Measurements from ENCODE around the gene GALR2. TPM values are rescaled to one million over a fixed set of nuclear protein-coding genes. Genes with fewer than 3 reads are reported as not detected.
"Not testable (repeated sequence)": the region's sequence is repeated elsewhere in the genome, so short reads cannot be mapped to it uniquely, and the experiment has no call there.

Gene GALR2
- total and polyA plus RNA-seq, 5 donors = not detected

- no peak overlapping the region for H3K4me3 ChIP-seq (ENCODE audit: low read length)
- 79% methylated on average over 3 of the region's 3 CpGs for WGBS
- no peaks in the 10 kb centered on the region for H3K4me1 ChIP-seq (ENCODE audit: control insufficient read depth, insufficient read depth, low read length)
- DNase-seq (no peak), ATAC-seq (no peak)
- no peaks in the 10 kb centered on the region for H3K27me3 ChIP-seq (ENCODE audit: control insufficient read depth, insufficient read depth)
- H3K9me3 ChIP-seq (ENCODE audit: control insufficient read depth, low read length) = no peaks in the 10 kb centered on the region
- intact Hi-C loops (cut with DNase I) = no loop called here
- H3K27ac ChIP-seq (ENCODE audit: low read length) = no peak overlapping the region
These were observed 36.5 kb upstream of the GALR2 start for GRCh38 chr17:76038050-76038449.

- Histone ChIP-seq H3K27me3 (ENCODE audit: control insufficient read depth, insufficient read depth) (no peaks in the 10 kb centered on the region), H3K9me3 (ENCODE audit: control insufficient read depth, low read length) (no peaks in the 10 kb centered on the region), H3K4me3 (ENCODE audit: low read length) (no peak overlapping the region), H3K4me1 (ENCODE audit: control insufficient read depth, insufficient read depth, low read length) (no peaks in the 10 kb centered on the region), H3K27ac (ENCODE audit: low read length) (no peak overlapping the region)
- DNase-seq (no peak), ATAC-seq (no peak)
- intact Hi-C loops (cut with DNase I) = no loop called here
- 56% methylated on average over 6 of the region's 6 CpGs for WGBS
These were observed 35.5 kb upstream of the GALR2 start for GRCh38 chr17:76039121-76039520.

- intact Hi-C loops (cut with DNase I) = no loop called here
- WGBS = 75% methylated on average over 6 of the region's 6 CpGs
- H3K4me1 ChIP-seq (ENCODE audit: control insufficient read depth, insufficient read depth, low read length) = no peaks in the 10 kb centered on the region
- no peak for DNase-seq
- no peaks in the 10 kb centered on the region for H3K9me3 ChIP-seq (ENCODE audit: control insufficient read depth, low read length)
- no peak for ATAC-seq
- no peak overlapping the region for H3K27ac ChIP-seq (ENCODE audit: low read length)
- H3K4me3 ChIP-seq (ENCODE audit: low read length) = no peak overlapping the region
- no peaks in the 10 kb centered on the region for H3K27me3 ChIP-seq (ENCODE audit: control insufficient read depth, insufficient read depth)
These were observed 34.2 kb upstream of the GALR2 start for GRCh38 chr17:76040376-76040775.

GRCh38 chr17:76042868-76043267 is 31.7 kb upstream of the GALR2 start:
- H3K9me3 ChIP-seq (ENCODE audit: control insufficient read depth, low read length); H3K4me3 ChIP-seq (ENCODE audit: low read length); H3K27me3 ChIP-seq (ENCODE audit: control insufficient read depth, insufficient read depth); DNase-seq; intact Hi-C loops (cut with DNase I); ATAC-seq; H3K4me1 ChIP-seq (ENCODE audit: control insufficient read depth, insufficient read depth, low read length); H3K27ac ChIP-seq (ENCODE audit: low read length): not testable (repeated sequence)
- 99% methylated on average over 3 of the region's 3 CpGs for WGBS

- peak in 1 of 2 donors; percentile 22 for ATAC-seq
- H3K27ac ChIP-seq (ENCODE audit: low read length); H3K4me1 ChIP-seq (ENCODE audit: control insufficient read depth, insufficient read depth, low read length); H3K9me3 ChIP-seq (ENCODE audit: control insufficient read depth, low read length); H3K4me3 ChIP-seq (ENCODE audit: low read length); H3K27me3 ChIP-seq (ENCODE audit: control insufficient read depth, insufficient read depth); DNase-seq; intact Hi-C loops (cut with DNase I): not testable (repeated sequence)
- 76% methylated on average over 11 of the region's 11 CpGs for WGBS
These were observed 30.0 kb upstream of the GALR2 start for GRCh38 chr17:76044475-76045007.

GRCh38 chr17:76046064-76046463 is 28.5 kb upstream of the GALR2 start:
- intact Hi-C loops (cut with DNase I) = no loop called here
- ATAC-seq (no peak), DNase-seq (no peak)
- H3K4me3 ChIP-seq (ENCODE audit: low read length) = no peak overlapping the region
- 89% methylated on average over 8 of the region's 8 CpGs for WGBS
- H3K9me3 ChIP-seq (ENCODE audit: control insufficient read depth, low read length) = no peaks in the 10 kb centered on the region
- H3K27me3 ChIP-seq (ENCODE audit: control insufficient read depth, insufficient read depth) = no peaks in the 10 kb centered on the region
- H3K27ac ChIP-seq (ENCODE audit: low read length) = no peak overlapping the region
- no peaks in the 10 kb centered on the region for H3K4me1 ChIP-seq (ENCODE audit: control insufficient read depth, insufficient read depth, low read length)

- Histone ChIP-seq H3K4me3 (ENCODE audit: low read length) (no peak overlapping the region), H3K4me1 (ENCODE audit: control insufficient read depth, insufficient read depth, low read length) (no peaks in the 10 kb centered on the region), H3K27me3 (ENCODE audit: control insufficient read depth, insufficient read depth) (no peaks in the 10 kb centered on the region), H3K27ac (ENCODE audit: low read length) (no peak overlapping the region), H3K9me3 (ENCODE audit: control insufficient read depth, low read length) (no peaks in the 10 kb centered on the region)
- ATAC-seq = no peak
- 81% methylated on average over 9 of the region's 9 CpGs for WGBS
- intact Hi-C loops (cut with DNase I) = no loop called here
- no peak for DNase-seq
These were observed 26.5 kb upstream of the GALR2 start for GRCh38 chr17:76048025-76048605.

GRCh38 chr17:76048711-76049110 is 25.9 kb upstream of the GALR2 start:
- intact Hi-C loops (cut with DNase I) = no loop called here
- Histone ChIP-seq H3K9me3 (ENCODE audit: control insufficient read depth, low read length) (no peaks in the 10 kb centered on the region), H3K27ac (ENCODE audit: low read length) (no peak overlapping the region), H3K27me3 (ENCODE audit: control insufficient read depth, insufficient read depth) (no peaks in the 10 kb centered on the region), H3K4me1 (ENCODE audit: control insufficient read depth, insufficient read depth, low read length) (no peaks in the 10 kb centered on the region), H3K4me3 (ENCODE audit: low read length) (no peak overlapping the region)
- WGBS = 80% methylated on average over 9 of the region's 9 CpGs
- no peak for ATAC-seq
- no peak for DNase-seq

- WGBS = 90% methylated on average over 3 of the region's 3 CpGs
- H3K4me3 ChIP-seq (ENCODE audit: low read length) = no peak overlapping the region
- intact Hi-C loops (cut with DNase I) = no loop called here
These were observed 25.3 kb upstream of the GALR2 start for GRCh38 chr17:76049239-76049638.

GRCh38 chr17:76049836-76050537 is 24.6 kb upstream of the GALR2 start:
- H3K4me1 ChIP-seq (ENCODE audit: control insufficient read depth, insufficient read depth, low read length) = no peaks in the 10 kb centered on the region
- WGBS = 91% methylated on average over 15 of the region's 15 CpGs
- no peak overlapping the region for H3K4me3 ChIP-seq (ENCODE audit: low read length)
- H3K27me3 ChIP-seq (ENCODE audit: control insufficient read depth, insufficient read depth) = no peaks in the 10 kb centered on the region
- ATAC-seq (no peak), DNase-seq (no peak)
- intact Hi-C loops (cut with DNase I) = no loop called here
- no peaks in the 10 kb centered on the region for H3K9me3 ChIP-seq (ENCODE audit: control insufficient read depth, low read length)
- no peak overlapping the region for H3K27ac ChIP-seq (ENCODE audit: low read length)

More at GRCh38 chr17:76049239-76049638, 25.3 kb upstream of the GALR2 start:
- Histone ChIP-seq H3K9me3 (ENCODE audit: control insufficient read depth, low read length) (no peaks in the 10 kb centered on the region), H3K27me3 (ENCODE audit: control insufficient read depth, insufficient read depth) (no peaks in the 10 kb centered on the region), H3K4me1 (ENCODE audit: control insufficient read depth, insufficient read depth, low read length) (no peaks in the 10 kb centered on the region), H3K27ac (ENCODE audit: low read length) (no peak overlapping the region)
- ATAC-seq (no peak), DNase-seq (no peak)

GRCh38 chr17:76050538-76051467 is 23.8 kb upstream of the GALR2 start:
- no peak overlapping the region for H3K4me3 ChIP-seq (ENCODE audit: low read length)

More at GRCh38 chr17:76050538-76051467, 23.8 kb upstream of the GALR2 start:
- 95% methylated on average over 11 of the region's 11 CpGs for WGBS
- Histone ChIP-seq H3K27me3 (ENCODE audit: control insufficient read depth, insufficient read depth) (no peaks in the 10 kb centered on the region), H3K9me3 (ENCODE audit: control insufficient read depth, low read length) (no peaks in the 10 kb centered on the region), H3K4me1 (ENCODE audit: control insufficient read depth, insufficient read depth, low read length) (no peaks in the 10 kb centered on the region), H3K27ac (ENCODE audit: low read length) (no peak overlapping the region)
- ATAC-seq = no peak
- intact Hi-C loops (cut with DNase I) = no loop called here
- no peak for DNase-seq

Data from right cardiac atrium (tissue), 5 donors.